ENCODE data around the gene TOMM6. TPM values are rescaled to one million over a fixed set of nuclear protein-coding genes. Genes with fewer than 3 reads are reported as not detected.
"Not testable (repeated sequence)": the region's sequence is repeated elsewhere in the genome, so short reads cannot be mapped to it uniquely, and the experiment has no call there.

The TOMM6 gene
- total RNA-seq, 1 donor from 2014 or later = 51.7 TPM

DNA sequence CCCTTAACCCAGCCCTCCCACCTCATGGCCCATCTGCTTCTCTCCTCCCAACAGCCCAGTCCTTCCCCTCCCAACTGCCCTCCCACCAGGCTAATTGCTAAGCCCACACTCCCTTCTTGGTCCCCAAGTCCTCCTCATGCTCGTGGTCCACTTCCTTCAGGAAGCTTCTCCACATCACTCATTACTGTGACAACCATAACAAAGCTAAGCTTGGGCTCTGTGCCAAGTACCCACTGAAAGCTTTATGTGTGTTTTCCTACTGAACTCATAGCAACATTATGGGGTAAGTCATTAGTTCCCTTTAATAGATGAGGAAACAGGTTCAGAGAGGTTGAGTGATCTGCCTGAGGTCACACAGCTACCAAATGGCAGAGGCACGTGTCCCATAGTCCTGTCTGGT lies 24.0 kb upstream of the TOMM6 start:
- peak; percentile 87 to 90 for DNase-seq (ENCODE audit: low read depth in 2 of 2)

GRCh38 chr6:41766043-41766664 lies 21.3 kb upstream of the TOMM6 start:
- DNase-seq (ENCODE audit: low read depth in 2 of 2) = not testable (repeated sequence)

DNA sequence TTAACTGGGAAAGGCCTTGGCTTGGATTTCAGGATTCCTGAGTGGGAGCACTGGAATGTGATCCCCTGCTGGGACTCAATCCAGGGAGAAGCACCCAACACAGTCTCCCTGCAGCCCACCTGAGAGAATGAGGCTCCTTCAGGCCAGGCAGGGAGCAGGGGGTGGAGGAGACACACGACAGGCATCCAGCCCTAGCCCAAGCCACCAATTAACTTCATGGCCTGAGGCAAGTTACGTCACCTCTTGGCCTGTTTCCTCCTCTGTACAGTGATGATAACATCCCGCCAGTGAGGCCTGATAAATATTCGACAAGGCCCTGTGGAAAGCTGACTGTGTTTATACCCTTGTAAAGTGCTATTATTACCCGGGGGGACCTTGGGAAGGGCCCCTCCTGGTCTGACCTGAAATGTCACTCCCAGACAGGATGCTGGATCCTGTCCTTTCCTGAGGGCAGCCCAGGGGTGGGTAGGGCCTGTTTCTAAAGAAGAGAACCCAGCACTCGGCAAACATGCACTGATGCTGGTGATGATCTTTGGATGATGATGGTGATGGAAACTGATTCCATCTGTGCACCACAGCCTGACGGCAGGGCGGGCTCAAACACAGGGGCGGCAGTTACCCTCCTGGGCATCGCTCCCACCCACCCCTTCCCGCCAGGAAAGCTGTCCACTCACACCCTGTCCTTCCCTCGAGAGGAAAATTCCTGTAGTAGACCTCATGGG lies 20.2 kb upstream of the TOMM6 start:
- DNase-seq (ENCODE audit: low read depth in 2 of 2) = peak; percentile 66 to 77

- DNase-seq (ENCODE audit: low read depth in 2 of 2) = no peak
These were observed 18.8 kb upstream of the TOMM6 start for GRCh38 chr6:41768545-41769308.

DNA sequence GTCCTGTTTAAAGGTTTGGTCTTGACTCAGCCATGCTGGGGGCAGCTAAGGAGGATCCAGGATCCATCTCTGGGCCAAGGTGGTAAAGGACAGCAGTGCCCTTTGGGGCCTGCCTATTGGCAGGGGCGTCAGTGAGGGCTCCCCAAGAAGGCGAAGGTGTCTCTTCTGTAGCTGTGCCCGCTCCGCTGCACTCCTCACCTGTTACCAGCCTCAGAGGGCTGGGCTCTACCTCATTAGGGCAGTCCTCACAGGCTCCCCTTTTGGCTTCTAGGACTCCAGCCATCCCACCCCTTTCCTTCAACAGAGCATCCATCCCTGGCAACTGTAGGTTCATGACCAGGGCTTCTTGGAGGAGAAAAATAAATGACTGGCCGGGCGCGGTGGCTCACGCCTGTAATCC lies 18.1 kb upstream of the TOMM6 start:
- DNase-seq (ENCODE audit: low read depth in 2 of 2) = no peak

DNA sequence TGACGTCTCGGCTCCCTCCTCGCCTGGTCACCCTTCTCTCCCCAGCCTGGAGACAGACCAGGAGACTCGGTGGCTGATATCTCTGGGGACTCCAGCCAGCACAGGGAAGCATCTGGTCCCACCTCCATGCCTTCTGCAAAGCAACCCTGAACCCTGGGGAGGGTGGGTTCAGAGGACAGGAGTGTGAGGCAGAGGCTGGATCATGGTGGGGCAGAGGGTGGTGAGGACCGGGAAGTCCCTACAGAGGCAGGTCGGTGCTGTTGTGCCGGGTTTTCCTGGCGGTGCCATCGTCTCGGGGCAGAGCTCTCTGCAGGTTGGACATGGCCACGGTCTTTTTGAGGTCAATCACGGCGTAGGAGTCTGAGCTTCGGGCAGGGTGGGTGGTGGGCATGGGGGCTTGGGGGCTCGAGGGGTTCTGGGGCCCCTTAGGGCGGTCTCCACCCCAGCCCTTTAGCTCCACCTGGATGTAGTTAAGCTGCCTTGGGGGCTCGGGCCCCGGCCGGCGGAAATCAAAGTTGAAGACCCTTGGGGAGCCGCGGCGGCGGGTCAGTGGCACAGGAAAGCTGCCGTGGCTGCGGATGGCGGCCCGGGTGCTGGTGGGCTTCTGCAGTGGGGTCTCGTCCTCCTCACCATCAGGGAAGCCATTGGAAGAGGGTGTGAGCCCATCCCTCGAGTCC lies 17.0 kb upstream of the TOMM6 start:
- DNase-seq (ENCODE audit: low read depth in 2 of 2) = no peak

- DNase-seq (ENCODE audit: low read depth in 2 of 2) = no peak
These were observed 16.2 kb upstream of the TOMM6 start for GRCh38 chr6:41771058-41771983.

GRCh38 chr6:41774841-41775240 lies 12.7 kb upstream of the TOMM6 start:
- no peak for DNase-seq (ENCODE audit: low read depth in 2 of 2)

- DNase-seq (ENCODE audit: low read depth in 2 of 2) = no peak
These were observed 12.1 kb upstream of the TOMM6 start for GRCh38 chr6:41775293-41775882.

DNA sequence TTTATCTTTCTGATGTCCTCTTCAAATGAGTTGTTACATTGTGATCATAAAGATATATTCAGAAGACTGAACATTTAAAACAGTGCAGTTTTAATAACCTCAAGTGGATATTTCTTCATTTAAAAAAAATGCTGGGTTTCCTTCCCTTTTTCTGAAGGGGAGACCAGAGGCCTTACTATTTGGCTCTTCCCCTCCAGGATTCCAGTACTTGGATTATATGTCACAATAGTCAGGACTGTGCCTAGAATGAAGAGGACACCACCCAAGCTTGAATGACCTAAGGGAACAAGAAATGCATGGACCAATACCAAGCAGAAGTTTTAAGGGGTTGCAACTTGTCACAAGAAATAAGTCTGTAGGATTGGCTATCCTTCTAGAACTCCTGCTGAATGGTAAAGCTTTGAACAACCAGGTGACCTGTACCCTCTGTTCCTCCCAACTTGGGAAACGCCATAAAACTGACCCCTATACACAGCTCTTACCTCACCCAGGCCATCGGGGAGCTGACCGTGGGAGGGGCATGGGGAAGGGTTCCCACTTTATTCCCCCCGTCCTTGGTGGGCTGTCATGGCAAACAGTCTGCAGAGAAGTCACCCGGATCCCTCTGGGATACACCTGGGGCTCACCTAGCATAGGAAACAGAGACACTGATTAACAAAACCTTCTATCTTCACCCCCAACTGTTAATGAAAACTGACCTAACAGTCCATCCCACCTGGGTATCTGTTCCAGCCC lies 9.8 kb upstream of the TOMM6 start:
- DNase-seq (ENCODE audit: low read depth in 2 of 2) = no peak

- DNase-seq (ENCODE audit: low read depth in 2 of 2) = no peak
These were observed 8.6 kb upstream of the TOMM6 start for GRCh38 chr6:41778895-41779294.

DNA sequence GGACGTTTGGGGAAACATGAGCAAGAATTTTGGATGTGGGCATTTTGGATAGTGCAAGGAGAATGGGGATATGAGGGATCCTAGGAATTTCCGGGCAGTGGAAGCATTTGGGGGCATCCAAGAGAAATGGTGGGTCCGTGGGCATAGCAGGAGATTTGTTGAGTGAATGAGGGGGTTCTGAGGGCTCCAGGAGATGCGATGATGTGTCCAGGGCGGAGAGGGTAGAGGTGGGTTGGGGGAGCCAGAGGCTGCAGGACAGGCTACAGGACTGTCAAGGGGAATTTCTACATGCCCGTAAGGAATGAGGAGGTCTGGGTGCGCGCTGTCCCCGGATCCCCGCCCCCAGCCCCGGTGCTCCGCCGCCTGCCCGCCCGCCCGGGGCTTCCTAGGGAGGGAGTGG lies 8.2 kb upstream of the TOMM6 start:
- DNase-seq (ENCODE audit: low read depth in 2 of 2) = peak in 1 of 2 donors; percentile 14

- peak; percentile 87 to 95 for DNase-seq (ENCODE audit: low read depth in 2 of 2)
These were observed 7.5 kb upstream of the TOMM6 start, which contains the start of gene FRS3 for GRCh38 chr6:41779788-41780550. Gene FRS3, minus strand, starts transcription at chr6:41779900. Its CDS starts 2,913 bp downstream, at chr6:41776987.

- DNase-seq (ENCODE audit: low read depth in 2 of 2) = peak in 1 of 2 donors; percentile 66
These were observed 6.7 kb upstream of the TOMM6 start, which contains the start of gene PRICKLE4 for GRCh38 chr6:41780551-41781365. Gene PRICKLE4, plus strand, starts transcription at chr6:41780782. Its CDS starts 2,692 bp downstream, at chr6:41783474.

DNA sequence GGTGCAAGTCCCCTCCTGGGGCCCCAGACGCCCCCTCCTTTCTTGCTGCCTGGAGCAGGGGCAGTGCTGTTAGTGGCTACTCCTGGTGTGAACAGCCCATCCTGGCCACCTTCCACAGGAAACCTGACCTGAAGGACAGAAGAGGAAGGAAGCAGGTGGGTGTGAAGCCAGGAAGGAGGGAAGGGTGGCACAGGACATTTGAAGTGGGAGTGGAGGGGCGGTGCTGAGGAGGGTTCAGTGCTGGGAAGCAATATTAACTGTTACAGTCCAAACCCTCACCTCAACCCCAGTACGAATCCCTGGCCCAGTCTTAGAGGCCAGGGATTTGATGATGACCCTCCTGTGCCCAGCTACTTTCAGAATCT lies 6.1 kb upstream of the TOMM6 start:
- peak in 1 of 2 donors; percentile 53 for DNase-seq (ENCODE audit: low read depth in 2 of 2)

GRCh38 chr6:41783106-41783780 lies 4.3 kb upstream of the TOMM6 start:
- DNase-seq (ENCODE audit: low read depth in 2 of 2) = no peak

- DNase-seq (ENCODE audit: low read depth in 2 of 2) = no peak
These were observed 2.8 kb upstream of the TOMM6 start for GRCh38 chr6:41784581-41785171.

All from dermis microvascular lymphatic vessel endothelial cell (primary cell).